IgD-negative memory B cell (primary cell): ENCODE measurements around the gene KAT5. TPM values are rescaled to one million over a fixed set of nuclear protein-coding genes. Genes with fewer than 3 reads are reported as not detected.
"Not testable (repeated sequence)": the region's sequence is repeated elsewhere in the genome, so short reads cannot be mapped to it uniquely, and the experiment has no call there.

Source experiments
- H3K27ac Mint-ChIP-seq, 3 donors: one replicate each; pipeline ENCODE4 v1.8.0; 2020 to 2022; ENCODE audit warnings: mild to moderate bottlenecking in 3 of 3, mixed read lengths in 3 of 3, moderate library complexity in 1 of 3
- H3K27me3 Mint-ChIP-seq: one replicate; pipeline ENCODE4 v1.8.0; 2021; ENCODE audit warnings: mixed read lengths
- H3K36me3 Mint-ChIP-seq: one replicate; pipeline ENCODE4 v1.8.0; 2020; ENCODE audit warnings: mild to moderate bottlenecking, mixed read lengths
- H3K4me1 Mint-ChIP-seq, 3 donors: one replicate each; pipeline ENCODE4 v1.8.0; 2020 to 2022; ENCODE audit warnings: mixed read lengths in 3 of 3, mild to moderate bottlenecking in 1 of 3
- H3K4me3 Mint-ChIP-seq, 4 donors: one replicate each; pipeline ENCODE4 v1.8.0; 2020 to 2022; ENCODE audit warnings: mild to moderate bottlenecking in 4 of 4, mixed read lengths in 4 of 4, moderate library complexity in 3 of 4
- H3K9me3 Mint-ChIP-seq, 3 donors: one replicate each; pipeline ENCODE4 v1.8.0; 2020 to 2021; ENCODE audit warnings: mixed read lengths in 3 of 3, mild to moderate bottlenecking in 1 of 3
- polyA plus RNA-seq: library from polyadenylated mRNA; unstranded; fragments of 300-500 nt; fragmentation: Illumina TruSeq; gene quantifications from one replicate; pipeline ENCODE4 v1.2.3, GENCODE V29; 2021

KAT5 gene
- polyA plus RNA-seq, 1 donor from 2014 or later: 62.6 TPM

DNA sequence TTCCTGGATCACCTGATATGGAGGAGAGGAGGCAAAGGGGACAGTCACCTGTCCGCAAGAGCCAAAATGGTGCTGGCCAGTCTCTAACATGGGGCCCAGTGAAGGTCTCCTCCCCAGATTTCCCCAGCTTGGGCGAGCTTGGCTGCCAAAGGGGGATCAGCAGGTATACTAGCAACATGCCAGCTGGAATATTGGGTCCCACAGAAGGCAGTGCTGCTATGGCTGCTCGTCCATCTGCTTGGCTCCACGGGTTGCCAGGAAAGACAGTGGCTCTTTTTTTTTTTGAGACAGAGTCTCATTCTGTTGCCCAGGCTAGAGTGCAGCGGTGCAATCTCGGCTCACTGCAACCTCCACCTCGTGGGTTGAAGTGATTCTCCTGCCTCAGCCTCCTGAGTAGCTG is 12.7 kb upstream of the KAT5 start:
- Mint-ChIP-seq H3K27ac (no peak overlapping the region), H3K9me3 (no peaks in the 10 kb centered on the region), H3K4me3 (peak overlapping the region in 1 of 4 donors; percentile 17), H3K4me1 (peaks cover 10 to 15% (median 13%) of the 10 kb centered on the region in 3 donors), H3K27me3 (peaks cover 1% of the 10 kb centered on the region), H3K36me3 (peaks cover 1% of the 10 kb centered on the region)

DNA sequence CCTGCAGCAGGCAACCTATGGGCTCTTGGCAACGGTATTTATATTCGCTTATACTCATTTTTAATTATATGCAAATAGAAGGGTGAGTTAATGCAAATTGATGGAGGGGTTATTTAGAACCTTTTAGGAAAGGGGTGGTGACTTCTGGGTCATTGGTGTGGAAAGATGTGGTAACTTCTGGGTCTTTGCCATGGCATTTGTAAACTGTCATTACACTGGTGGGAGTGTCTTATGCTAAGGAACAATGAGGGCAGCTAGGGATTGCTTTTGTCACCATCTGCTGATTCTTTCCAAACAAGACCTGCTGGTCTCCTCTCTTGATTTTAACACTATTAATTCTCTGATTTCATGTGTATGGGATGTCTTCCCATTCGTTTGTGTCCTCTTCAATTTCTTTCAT is 11.7 kb upstream of the KAT5 start:
- peaks cover 1% of the 10 kb centered on the region for H3K36me3 Mint-ChIP-seq
- H3K4me3 Mint-ChIP-seq: peak overlapping the region in 1 of 4 donors; percentile 6
- no peaks in the 10 kb centered on the region for H3K9me3 Mint-ChIP-seq
- peaks cover 10 to 15% (median 13%) of the 10 kb centered on the region in 3 donors for H3K4me1 Mint-ChIP-seq
- H3K27me3 Mint-ChIP-seq: no peaks in the 10 kb centered on the region
- no peak overlapping the region for H3K27ac Mint-ChIP-seq

DNA sequence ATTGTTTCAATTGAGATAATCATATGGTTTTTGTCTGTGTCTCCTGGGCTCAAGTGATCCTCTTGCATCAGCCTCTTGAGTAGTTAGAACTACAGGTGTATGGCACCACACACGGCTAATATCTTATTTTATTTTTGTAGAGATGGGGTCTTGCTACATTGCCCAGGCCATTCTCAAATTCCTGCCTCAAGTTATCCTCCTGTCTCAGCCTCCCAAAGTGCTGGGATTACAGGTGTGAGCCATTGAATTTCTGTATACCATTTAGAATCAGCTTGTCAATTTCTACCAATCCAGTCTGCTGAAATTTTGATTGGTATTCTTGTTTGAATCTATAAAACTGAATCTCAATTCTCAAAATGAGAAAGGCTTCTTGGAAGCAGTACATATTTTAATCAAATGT is 10.4 kb upstream of the KAT5 start:
- Mint-ChIP-seq H3K27me3 (peaks cover 1% of the 10 kb centered on the region), H3K4me3 (peak overlapping the region in 1 of 4 donors; percentile 22), H3K4me1 (peaks cover 10 to 15% (median 15%) of the 10 kb centered on the region in 3 donors), H3K27ac (no peak overlapping the region), H3K9me3 (no peaks in the 10 kb centered on the region), H3K36me3 (peaks cover 1% of the 10 kb centered on the region)

DNA sequence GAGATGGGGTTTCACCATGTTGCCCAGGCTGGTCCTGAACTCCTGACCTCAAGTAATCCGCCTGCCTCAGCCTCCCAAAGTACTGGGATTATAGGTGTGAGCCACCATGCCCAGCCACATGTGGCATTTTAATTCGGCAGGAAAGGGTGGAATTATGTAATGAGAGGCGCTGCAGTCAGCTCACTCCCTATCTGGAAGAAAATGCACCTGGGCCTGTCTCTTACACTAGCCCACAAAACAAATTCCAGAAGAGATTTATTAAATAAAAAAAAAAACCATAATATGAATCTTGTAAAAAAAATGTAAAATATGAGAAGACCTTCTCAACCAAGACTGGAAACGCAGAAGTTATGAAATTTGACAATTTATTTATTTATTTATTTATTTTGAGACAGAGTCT is 8.2 kb upstream of the KAT5 start:
- H3K4me3 Mint-ChIP-seq: no peak overlapping the region
- H3K27me3 Mint-ChIP-seq: peaks cover 1% of the 10 kb centered on the region
- H3K36me3 Mint-ChIP-seq: peaks cover 1% of the 10 kb centered on the region
- no peak overlapping the region for H3K27ac Mint-ChIP-seq
- peaks cover 15 to 18% (median 15%) of the 10 kb centered on the region in 3 donors for H3K4me1 Mint-ChIP-seq
- no peaks in the 10 kb centered on the region for H3K9me3 Mint-ChIP-seq

DNA sequence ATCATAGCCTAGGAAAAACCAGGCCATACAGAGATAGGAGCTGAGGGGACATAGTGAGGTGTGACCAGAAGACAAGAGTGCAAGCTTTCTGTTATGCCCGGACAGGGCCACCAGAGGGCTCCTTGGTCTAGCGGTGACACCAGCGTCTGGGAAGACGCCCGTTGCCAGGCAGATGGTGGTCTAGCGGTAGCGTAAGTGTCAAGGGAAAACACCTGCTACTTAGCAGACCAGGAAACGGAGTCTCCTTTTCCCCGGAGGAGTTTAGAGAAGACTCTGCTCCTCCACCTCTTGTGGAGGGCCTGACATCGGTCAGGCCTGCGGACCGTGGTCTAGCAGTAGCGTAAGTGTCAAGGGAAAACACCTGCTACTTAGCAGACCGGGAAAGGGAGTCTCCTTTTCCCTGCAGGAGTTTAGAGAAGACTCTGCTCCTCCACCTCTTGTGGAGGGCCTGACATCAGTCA is 5.7 kb upstream of the KAT5 start:
- H3K9me3 Mint-ChIP-seq, H3K27me3 Mint-ChIP-seq, H3K4me1 Mint-ChIP-seq, H3K36me3 Mint-ChIP-seq: not testable (repeated sequence)
- peak overlapping the region in 2 of 3 donors; percentile 71 to 79 for H3K27ac Mint-ChIP-seq
- H3K4me3 Mint-ChIP-seq: peak overlapping the region in 3 of 4 donors; percentile 59 to 94 (median 59)

DNA sequence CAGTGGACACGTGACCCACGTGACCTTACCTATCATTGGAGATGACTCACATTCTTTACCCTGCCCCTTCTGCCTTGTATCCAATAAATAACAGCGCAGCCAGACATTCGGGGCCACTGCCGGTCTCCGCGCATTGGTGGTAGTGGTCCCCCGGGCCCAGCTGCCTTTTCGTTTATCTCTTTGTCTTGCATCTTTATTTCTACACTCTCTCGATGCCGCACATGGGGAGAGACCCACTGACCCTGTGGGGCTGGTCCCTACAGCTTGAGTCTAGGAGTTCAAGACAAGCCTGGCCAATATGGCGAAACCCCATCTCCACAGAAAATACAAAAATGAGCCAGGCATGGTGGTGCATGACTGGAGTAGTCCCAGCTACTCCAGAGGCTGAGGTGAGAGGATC is 5.0 kb upstream of the KAT5 start:
- not testable (repeated sequence) for H3K27me3 Mint-ChIP-seq, H3K36me3 Mint-ChIP-seq, H3K9me3 Mint-ChIP-seq
- H3K4me1 Mint-ChIP-seq: peaks cover 5 to 13% (median 8%) of the 10 kb centered on the region in 3 donors
- H3K4me3 Mint-ChIP-seq: peak overlapping the region in 2 of 4 donors; percentile 41 to 72
- H3K27ac Mint-ChIP-seq: peak overlapping the region in 2 of 3 donors; percentile 62 to 79

DNA sequence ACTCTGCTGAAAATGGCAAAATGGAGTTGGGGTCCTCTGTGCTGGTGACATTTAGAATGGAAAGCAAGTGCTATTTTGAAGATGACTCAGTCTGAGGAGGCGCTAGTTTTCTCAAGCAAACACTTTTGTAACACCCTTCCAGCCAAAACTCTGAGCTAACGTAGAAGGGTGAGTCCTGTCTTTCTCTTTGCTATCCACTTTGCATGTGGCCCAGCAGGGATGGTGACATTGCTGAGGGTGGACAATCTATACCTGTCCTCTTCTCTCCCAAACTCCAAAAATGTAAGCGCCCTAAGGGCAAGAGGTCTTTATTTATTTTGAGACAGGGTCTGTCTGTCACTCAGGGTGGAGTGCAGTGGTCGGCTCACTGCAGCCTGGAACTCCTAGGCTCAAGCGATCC is 3.6 kb upstream of the KAT5 start:
- no peaks in the 10 kb centered on the region for H3K36me3 Mint-ChIP-seq
- peak overlapping the region in 1 of 3 donors; percentile 77 for H3K27ac Mint-ChIP-seq
- H3K9me3 Mint-ChIP-seq: no peaks in the 10 kb centered on the region
- peak overlapping the region in 1 of 4 donors; percentile 53 for H3K4me3 Mint-ChIP-seq
- peaks cover 8 to 17% (median 10%) of the 10 kb centered on the region in 3 donors for H3K4me1 Mint-ChIP-seq
- H3K27me3 Mint-ChIP-seq: peaks cover 1% of the 10 kb centered on the region

DNA sequence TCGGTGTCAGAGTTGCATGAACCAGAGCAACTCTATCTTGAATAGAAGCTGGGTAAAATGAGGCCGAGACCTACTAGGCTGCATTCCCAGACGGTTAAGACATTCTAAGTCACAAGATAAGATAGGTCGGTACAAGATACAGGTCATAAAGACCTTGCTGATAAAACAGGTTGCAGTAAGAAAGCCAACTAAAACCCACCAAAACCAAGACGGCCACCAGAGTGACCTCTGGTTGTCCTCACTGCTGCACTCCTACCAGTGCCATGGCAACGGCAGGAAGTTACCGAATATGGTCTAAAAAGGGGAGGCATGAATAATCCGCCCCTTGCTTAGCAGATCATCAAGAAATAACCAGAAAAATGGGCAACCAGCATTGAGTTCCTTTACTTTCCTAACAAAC is 2.4 kb upstream of the KAT5 start:
- Mint-ChIP-seq H3K4me3 (peak overlapping the region in 3 of 4 donors; percentile 21 to 93 (median 57)), H3K27ac (no peak overlapping the region)

DNA sequence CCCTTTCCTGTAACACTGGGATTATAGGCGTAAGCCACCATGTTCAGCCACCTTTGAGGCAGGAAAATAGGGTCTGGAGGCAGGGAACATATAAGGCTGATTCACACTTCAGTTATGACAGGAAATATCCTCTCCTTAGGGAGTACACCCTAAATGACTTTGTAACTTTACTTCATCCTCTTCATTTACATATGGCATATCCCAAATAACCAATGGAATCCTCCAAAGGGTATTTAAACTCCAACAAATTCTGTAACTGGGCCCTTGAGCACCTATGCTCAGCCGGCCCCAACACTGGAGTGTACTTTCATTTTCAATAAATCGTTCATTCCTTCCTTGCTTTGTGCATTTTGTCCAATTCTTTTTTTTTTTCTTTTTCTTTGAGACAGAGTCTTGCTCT is 1.6 kb upstream of the KAT5 start:
- peak overlapping the region in 1 of 3 donors; percentile 96 for H3K27ac Mint-ChIP-seq

More for the DNA sequence above, 2.4 kb upstream of the KAT5 start:
- Mint-ChIP-seq H3K9me3 (no peaks in the 10 kb centered on the region), H3K27me3 (peaks cover 1% of the 10 kb centered on the region), H3K4me1 (peaks cover 8 to 20% (median 13%) of the 10 kb centered on the region in 3 donors), H3K36me3 (peaks cover 3% of the 10 kb centered on the region)

DNA sequence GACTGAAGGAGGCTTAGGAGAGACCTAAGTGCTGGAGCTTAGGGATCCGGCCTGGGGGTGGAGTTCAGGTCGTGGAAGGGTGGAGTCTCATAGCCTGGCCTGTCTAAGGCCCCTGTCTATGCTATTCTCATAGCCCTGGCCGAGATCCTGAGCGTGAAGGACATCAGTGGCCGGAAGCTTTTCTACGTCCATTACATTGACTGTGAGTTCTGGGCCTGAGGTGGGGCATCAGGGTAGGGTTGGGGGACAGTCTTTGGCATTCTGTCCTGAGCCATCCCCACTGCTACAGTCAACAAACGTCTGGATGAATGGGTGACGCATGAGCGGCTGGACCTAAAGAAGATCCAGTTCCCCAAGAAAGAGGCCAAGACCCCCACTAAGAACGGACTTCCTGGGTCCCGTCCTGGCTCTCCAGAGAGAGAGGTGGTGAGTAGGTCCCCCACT is 603 bp downstream of the KAT5 start:
- H3K4me1 Mint-ChIP-seq: peaks cover 10 to 22% (median 11%) of the 10 kb centered on the region in 3 donors
- H3K9me3 Mint-ChIP-seq: no peaks in the 10 kb centered on the region
- peak overlapping the region; percentile 96 to 99 (median 99) for H3K27ac Mint-ChIP-seq

More for the DNA sequence above, 1.6 kb upstream of the KAT5 start:
- H3K9me3 Mint-ChIP-seq: no peaks in the 10 kb centered on the region
- H3K4me1 Mint-ChIP-seq: peaks cover 9 to 24% (median 13%) of the 10 kb centered on the region in 3 donors
- peaks cover 1% of the 10 kb centered on the region for H3K27me3 Mint-ChIP-seq
- peak overlapping the region in 2 of 4 donors; percentile 54 to 93 for H3K4me3 Mint-ChIP-seq
- peaks cover 4% of the 10 kb centered on the region for H3K36me3 Mint-ChIP-seq

DNA sequence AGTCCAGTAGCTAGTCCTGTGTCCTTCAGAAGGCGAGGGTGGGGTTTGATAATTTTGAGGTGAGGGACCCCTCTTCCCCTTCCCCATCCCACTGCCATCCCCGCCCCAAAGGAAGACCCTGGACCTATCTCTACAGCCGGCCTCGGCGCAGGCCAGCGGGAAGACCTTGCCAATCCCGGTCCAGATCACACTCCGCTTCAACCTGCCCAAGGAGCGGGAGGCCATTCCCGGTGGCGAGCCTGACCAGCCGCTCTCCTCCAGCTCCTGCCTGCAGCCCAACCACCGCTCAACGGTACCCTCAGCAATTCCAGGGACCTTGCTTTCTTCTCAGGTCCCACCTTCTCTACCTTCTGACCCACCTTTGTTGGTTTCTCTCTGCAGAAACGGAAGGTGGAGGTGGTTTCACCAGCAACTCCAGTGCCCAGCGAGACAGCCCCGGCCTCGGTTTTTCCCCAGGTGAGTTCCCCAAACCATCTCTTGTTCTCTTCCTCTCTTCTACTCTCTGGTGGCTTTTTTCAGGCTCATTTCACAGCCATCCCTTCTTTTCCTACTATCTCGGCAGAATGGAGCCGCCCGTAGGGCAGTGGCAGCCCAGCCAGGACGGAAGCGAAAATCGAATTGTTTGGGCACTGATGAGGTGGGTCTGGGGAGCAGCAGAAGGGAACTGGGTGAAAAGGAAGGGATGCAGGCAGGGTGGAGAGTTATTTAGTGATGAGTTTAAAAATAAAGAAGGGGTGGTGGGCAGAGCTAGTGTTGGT is 1.3 kb downstream of the KAT5 start:
- peaks cover 4% of the 10 kb centered on the region for H3K36me3 Mint-ChIP-seq
- H3K9me3 Mint-ChIP-seq: no peaks in the 10 kb centered on the region
- no peaks in the 10 kb centered on the region for H3K27me3 Mint-ChIP-seq
- peak overlapping the region in 3 of 4 donors; percentile 51 to 85 (median 85) for H3K4me3 Mint-ChIP-seq
- peak overlapping the region in 1 of 3 donors; percentile 82 for H3K27ac Mint-ChIP-seq
- H3K4me1 Mint-ChIP-seq: peaks cover 11 to 21% (median 12%) of the 10 kb centered on the region in 3 donors

More for the DNA sequence above, 603 bp downstream of the KAT5 start:
- Mint-ChIP-seq H3K4me3 (peak overlapping the region; percentile 91 to 98 (median 96)), H3K36me3 (peaks cover 4% of the 10 kb centered on the region), H3K27me3 (no peaks in the 10 kb centered on the region)

DNA sequence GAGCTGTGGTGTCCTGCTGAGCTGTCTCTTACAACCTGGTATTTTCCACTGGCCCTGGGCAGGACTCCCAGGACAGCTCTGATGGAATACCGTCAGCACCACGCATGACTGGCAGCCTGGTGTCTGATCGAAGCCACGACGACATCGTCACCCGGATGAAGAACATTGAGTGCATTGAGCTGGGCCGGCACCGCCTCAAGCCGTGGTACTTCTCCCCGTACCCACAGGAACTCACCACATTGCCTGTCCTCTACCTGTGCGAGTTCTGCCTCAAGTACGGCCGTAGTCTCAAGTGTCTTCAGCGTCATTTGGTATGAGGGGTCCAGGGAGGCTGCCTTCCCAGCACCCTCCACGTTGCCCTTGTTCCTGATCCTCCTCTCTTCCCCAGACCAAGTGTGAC is 2.4 kb downstream of the KAT5 start:
- peaks cover 4% of the 10 kb centered on the region for H3K36me3 Mint-ChIP-seq
- H3K9me3 Mint-ChIP-seq: no peaks in the 10 kb centered on the region
- no peaks in the 10 kb centered on the region for H3K27me3 Mint-ChIP-seq
- peak overlapping the region; percentile 11 to 82 (median 59) for H3K27ac Mint-ChIP-seq
- peaks cover 16 to 21% (median 18%) of the 10 kb centered on the region in 3 donors for H3K4me1 Mint-ChIP-seq
- H3K4me3 Mint-ChIP-seq: peak overlapping the region in 3 of 4 donors; percentile 4 to 85 (median 67)

DNA sequence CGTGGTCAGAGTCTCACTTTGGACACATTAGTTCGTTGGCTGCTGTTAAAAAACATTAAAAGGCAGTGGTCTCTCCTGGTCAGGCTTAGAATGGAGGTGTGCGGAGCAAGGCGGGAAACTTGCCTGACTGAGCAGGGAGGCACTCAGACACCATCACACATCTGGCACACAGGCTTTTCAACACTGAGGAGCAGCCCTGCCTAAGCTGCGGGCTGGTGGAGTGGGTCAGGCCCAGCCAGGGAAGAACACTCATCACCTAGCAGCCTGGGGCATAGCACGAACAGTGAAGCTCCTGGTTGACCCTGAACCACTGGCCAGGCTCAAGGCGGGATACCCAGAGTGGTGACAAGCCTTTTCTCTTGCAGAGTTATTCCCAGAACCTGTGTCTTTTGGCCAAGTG is 4.2 kb downstream of the KAT5 start:
- H3K4me1 Mint-ChIP-seq: peaks cover 17 to 29% (median 19%) of the 10 kb centered on the region in 3 donors
- H3K27me3 Mint-ChIP-seq: no peaks in the 10 kb centered on the region
- H3K27ac Mint-ChIP-seq: peak overlapping the region in 1 of 3 donors; percentile 81
- H3K4me3 Mint-ChIP-seq: peak overlapping the region in 2 of 4 donors; percentile 67 to 96
- no peaks in the 10 kb centered on the region for H3K9me3 Mint-ChIP-seq
- H3K36me3 Mint-ChIP-seq: peaks cover 4% of the 10 kb centered on the region

DNA sequence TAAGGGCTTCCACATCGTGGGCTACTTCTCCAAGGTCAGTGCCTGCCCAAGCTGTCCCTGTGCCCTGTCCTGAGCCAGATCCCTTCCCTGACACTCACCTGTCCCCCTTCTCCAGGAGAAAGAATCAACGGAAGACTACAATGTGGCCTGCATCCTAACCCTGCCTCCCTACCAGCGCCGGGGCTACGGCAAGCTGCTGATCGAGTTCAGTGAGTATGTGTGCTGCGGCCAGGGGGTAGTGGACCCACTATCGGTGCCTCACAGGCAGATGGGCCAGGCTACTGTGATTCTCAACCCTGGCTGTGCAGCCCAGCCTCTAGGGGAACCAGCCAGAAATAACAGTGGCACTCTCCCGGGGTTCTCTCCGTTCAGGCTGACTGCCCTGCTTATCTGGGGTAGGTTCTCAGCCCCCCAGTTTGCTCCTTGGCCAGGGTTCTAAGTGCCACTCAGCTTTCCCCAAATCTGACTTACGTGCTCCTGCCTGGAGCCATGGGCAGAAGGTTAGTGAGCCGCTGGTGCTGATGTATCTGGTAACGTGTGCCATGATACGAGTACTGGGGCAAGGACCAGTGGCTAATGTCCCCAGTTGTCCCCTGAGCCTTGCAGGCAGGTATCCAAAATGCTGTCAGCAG is 4.8 kb downstream of the KAT5 start:
- peak overlapping the region in 3 of 4 donors; percentile 13 to 96 (median 23) for H3K4me3 Mint-ChIP-seq
- no peaks in the 10 kb centered on the region for H3K27me3 Mint-ChIP-seq
- H3K4me1 Mint-ChIP-seq: peaks cover 15 to 25% (median 16%) of the 10 kb centered on the region in 3 donors
- peaks cover 4% of the 10 kb centered on the region for H3K36me3 Mint-ChIP-seq
- H3K27ac Mint-ChIP-seq: peak overlapping the region in 2 of 3 donors; percentile 6 to 81
- no peaks in the 10 kb centered on the region for H3K9me3 Mint-ChIP-seq

DNA sequence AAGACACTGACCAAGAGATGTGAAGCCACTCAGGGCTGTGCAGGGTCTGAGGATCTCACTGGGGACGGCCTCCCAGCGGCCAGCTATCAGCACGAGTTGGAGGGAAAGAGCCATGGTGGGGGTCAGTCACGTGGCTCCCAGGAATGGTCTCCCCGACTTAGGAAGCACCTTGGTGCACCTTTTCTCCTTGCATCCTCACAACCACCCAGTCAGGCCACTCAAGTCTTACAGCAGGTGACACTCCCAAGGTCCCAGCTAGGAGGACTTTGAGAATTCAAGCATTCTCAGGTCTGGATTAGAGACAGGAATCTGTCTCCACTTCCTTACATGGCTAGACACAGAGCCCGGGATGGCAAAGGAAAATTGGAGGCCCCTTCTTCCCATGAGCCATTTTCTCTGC is 5.9 kb downstream of the KAT5 start:
- peaks cover 4% of the 10 kb centered on the region for H3K36me3 Mint-ChIP-seq
- H3K4me3 Mint-ChIP-seq: peak overlapping the region in 2 of 4 donors; percentile 39 to 96
- H3K9me3 Mint-ChIP-seq: no peaks in the 10 kb centered on the region
- H3K27me3 Mint-ChIP-seq: no peaks in the 10 kb centered on the region
- H3K4me1 Mint-ChIP-seq: peaks cover 9 to 21% (median 12%) of the 10 kb centered on the region in 3 donors
- H3K27ac Mint-ChIP-seq: peak overlapping the region in 2 of 3 donors; percentile 43 to 81
